ENCODE measurements around the gene CD37.
A peak's percentile ranks its signal among the peaks of the same experiment; 100 is the strongest.
"Not testable (repeated sequence)": the region's sequence is repeated elsewhere in the genome, so short reads cannot be mapped to it uniquely, and the experiment has no call there.

The CD37 gene, protein sequence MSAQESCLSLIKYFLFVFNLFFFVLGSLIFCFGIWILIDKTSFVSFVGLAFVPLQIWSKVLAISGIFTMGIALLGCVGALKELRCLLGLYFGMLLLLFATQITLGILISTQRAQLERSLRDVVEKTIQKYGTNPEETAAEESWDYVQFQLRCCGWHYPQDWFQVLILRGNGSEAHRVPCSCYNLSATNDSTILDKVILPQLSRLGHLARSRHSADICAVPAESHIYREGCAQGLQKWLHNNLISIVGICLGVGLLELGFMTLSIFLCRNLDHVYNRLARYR

DNA sequence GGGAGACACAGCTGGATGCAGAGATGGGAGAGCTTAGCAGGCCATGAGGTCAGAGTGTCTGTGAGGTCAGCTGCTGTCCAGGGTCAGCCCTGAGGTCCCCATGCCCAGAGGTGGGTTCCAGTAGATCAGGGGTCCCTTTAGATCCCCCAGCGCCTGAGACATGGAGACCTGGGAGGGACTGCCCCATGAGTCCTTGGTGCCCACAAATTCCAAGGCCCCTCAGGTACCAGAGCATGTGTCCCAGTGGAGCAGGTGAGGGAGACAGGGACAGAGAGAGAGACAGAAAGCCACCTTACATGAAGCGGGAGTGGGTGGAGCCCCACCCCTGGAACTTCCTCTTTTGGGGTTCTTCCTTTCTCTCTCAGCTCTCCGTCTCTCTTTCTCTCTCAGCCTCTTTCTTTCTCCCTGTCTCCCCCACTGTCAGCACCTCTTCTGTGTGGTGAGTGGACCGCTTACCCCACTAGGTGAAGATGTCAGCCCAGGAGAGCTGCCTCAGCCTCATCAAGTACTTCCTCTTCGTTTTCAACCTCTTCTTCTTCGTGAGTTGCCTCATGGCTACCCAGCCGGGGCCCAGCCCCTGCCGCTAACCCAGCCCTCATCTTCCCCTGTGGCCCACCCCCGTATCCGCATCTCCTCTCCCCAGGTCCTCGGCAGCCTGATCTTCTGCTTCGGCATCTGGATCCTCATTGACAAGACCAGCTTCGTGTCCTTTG is at the start of gene CD37:
CD37 (plus strand) TSS at position 336 of the 713 bp plus-strand sequence; CDS start at position 471, 135 bp downstream.
- Mint-ChIP-seq H3K27me3 (no peaks in the 10 kb centered on the region), H3K4me3 (peak within 1 kb of the TSS; percentile 93), H3K4me1 (ENCODE audit: low read depth) (peaks cover 80% of the 10 kb centered on the region), H3K27ac (peak within 1 kb of the TSS; percentile 95), H3K36me3 (ENCODE audit: low read depth) (peaks cover 43% of the 10 kb centered on the region), H3K9me3 (no peaks in the 10 kb centered on the region)
- intact Hi-C loops (cut with micrococcal nuclease), result no loop called here

DNA sequence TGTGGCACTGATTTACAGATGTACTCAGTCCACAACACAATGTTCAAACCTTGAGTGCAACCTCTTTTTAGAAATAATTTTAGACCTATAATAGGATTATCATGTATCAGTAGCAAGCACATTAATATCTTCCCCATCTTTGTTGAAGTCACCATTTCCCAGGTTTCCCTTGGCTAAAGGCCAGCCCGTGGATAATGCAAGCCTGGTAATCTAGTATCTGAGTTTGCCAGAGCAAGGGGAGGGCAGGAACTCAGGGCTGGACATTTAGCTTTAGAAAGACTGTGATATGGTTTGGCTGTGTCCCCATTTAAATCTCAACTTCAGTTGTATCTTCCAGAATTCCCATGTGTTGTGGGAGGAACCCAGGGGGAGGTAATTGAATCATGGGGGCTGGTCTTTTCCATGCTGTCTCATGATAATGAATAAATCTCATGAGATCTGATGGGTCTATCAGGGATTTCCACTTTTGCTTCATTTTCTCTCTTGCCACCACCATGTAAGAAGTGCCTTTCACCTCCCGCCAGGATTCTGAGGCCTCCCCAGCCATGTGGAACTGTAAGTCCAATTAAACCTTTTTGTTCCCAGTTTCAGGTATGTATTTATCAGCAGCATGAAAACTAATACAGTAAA is 48.0 kb upstream of the CD37 start:
- H3K4me1 Mint-ChIP-seq (ENCODE audit: low read depth), result no peaks in the 10 kb centered on the region
- no peaks in the 10 kb centered on the region for H3K36me3 Mint-ChIP-seq (ENCODE audit: low read depth)
- intact Hi-C loops (cut with micrococcal nuclease), result no loop called here
- no peaks in the 10 kb centered on the region for H3K9me3 Mint-ChIP-seq
- no peak overlapping the region for H3K27ac Mint-ChIP-seq
- peaks cover 12% of the 10 kb centered on the region for H3K27me3 Mint-ChIP-seq
- H3K4me3 Mint-ChIP-seq, result no peak overlapping the region

DNA sequence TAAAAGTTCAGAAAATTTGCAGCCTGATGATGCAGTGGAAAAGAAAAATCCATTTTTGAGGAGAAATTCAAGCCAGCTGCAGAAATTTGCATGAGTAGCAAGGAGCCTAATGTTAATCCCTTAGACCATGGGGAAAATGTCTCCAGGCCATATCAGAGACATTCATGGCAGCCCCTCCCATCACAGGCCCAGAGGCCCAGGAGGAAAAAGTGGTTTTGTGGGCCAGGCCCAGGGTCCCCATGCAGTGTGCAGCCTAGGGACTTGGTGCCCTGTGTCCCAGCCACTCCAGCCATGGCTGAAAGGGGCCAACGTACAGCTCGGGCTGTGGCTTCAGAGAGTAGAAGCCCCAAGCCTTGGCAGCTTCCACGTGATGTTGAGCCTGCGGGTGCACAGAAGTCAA is 47.0 kb upstream of the CD37 start:
- H3K36me3 Mint-ChIP-seq (ENCODE audit: low read depth); H3K4me3 Mint-ChIP-seq; H3K27ac Mint-ChIP-seq; intact Hi-C loops (cut with micrococcal nuclease); H3K9me3 Mint-ChIP-seq; H3K4me1 Mint-ChIP-seq (ENCODE audit: low read depth): not testable (repeated sequence)
- H3K27me3 Mint-ChIP-seq, result peaks cover 12% of the 10 kb centered on the region

DNA sequence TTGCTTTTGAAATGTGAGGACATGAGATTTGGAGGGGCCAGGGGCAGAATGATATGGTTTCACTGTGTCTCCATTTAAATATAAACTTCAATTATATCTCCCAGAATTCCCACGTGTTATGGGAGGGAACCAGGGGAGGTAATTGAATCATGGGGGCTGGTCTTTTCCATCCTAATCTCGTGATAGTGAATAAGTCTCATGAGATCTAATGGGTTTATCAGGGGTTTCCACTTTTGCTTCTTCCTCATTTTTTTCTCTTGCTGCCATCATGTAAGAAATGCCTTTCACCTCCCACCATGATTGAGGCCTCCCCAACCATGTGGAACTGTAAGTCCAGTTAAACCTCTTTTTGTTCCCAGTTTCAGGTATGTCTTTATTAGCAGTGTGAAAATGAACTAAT is 45.9 kb upstream of the CD37 start:
- intact Hi-C loops (cut with micrococcal nuclease); H3K4me1 Mint-ChIP-seq (ENCODE audit: low read depth); H3K27ac Mint-ChIP-seq; H3K36me3 Mint-ChIP-seq (ENCODE audit: low read depth); H3K4me3 Mint-ChIP-seq; H3K9me3 Mint-ChIP-seq: not testable (repeated sequence)
- H3K27me3 Mint-ChIP-seq, result peaks cover 12% of the 10 kb centered on the region

DNA sequence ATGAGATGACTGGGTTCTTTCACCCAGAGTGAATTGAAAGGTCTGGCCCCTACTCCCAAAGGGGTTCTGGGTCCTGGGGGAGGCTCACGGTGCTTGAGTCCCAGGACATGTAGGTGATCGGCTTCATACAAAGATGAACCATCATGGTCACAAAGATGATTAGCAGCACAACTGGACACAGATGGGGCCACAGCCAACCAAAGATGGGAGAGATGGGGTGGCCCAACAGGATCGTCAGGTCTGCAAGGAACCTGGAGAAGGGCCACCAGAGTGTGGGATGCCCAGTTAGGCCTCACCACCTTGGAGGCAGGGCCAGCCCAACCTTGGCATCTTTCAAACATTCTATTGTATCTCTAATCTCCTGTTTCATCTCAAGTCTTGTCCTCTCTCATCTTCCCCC is 44.7 kb upstream of the CD37 start:
- Mint-ChIP-seq H3K27me3 (peaks cover 9% of the 10 kb centered on the region), H3K9me3 (no peaks in the 10 kb centered on the region), H3K4me3 (no peak overlapping the region), H3K27ac (no peak overlapping the region), H3K36me3 (ENCODE audit: low read depth) (no peaks in the 10 kb centered on the region), H3K4me1 (ENCODE audit: low read depth) (no peaks in the 10 kb centered on the region)
- intact Hi-C loops (cut with micrococcal nuclease), result no loop called here

DNA sequence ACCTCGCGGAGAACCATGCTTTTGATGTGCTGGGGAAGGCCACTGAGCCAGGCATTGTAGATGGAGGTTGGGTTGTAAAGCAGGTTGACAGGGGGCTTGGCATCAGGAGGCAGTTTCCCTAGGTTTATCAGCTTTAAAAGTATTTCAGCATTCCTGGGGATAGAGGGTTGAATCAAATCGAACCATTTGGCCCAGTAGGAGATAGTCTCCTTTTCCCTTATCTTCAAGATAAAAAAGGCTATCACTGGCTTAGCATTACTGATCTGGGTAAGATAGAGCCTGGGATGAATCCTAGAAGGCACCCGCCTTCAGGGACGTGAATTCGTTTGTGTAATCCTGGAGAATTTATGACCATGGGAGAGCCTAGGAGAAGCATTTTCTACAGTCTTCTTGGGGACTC is 40.8 kb upstream of the CD37 start:
- H3K27ac Mint-ChIP-seq, result no peak overlapping the region
- H3K9me3 Mint-ChIP-seq, result no peaks in the 10 kb centered on the region
- no peak overlapping the region for H3K4me3 Mint-ChIP-seq
- peaks cover 11% of the 10 kb centered on the region for H3K27me3 Mint-ChIP-seq
- no peaks in the 10 kb centered on the region for H3K36me3 Mint-ChIP-seq (ENCODE audit: low read depth)
- no peaks in the 10 kb centered on the region for H3K4me1 Mint-ChIP-seq (ENCODE audit: low read depth)
- intact Hi-C loops (cut with micrococcal nuclease), result no loop called here

DNA sequence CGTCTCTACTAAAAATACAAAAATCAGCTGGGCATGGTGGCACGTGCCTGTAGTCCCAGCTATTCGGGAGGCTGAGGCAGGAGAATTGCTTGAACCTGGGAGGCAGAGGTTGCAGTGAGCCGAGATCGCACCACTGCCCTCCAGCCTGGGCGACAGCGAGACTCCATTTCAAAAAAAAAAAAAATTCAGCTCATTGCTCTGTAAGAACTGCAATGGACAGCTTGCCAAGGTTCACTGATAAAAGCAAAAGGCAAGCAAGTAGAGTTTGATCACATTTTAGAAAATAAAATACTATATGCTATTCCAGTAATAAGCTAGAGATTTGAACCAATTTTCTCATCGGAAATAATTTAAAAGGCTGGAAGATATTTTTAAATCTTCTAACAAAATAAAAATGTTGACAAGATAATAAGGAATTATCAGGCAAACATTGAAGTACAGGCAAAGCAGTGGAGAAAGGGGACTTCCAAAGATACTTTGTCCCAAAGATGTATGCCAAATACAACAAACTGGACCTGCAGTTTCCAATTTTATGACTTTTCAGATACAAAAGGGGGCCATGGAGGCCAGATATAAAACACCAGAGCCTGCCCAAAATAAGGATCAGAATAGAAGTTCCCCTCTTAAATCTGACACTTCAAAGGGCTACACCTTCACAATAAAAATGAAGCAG is 39.9 kb upstream of the CD37 start:
- Mint-ChIP-seq H3K4me1 (ENCODE audit: low read depth) (no peaks in the 10 kb centered on the region), H3K27ac (no peak overlapping the region), H3K36me3 (ENCODE audit: low read depth) (no peaks in the 10 kb centered on the region), H3K27me3 (peaks cover 13% of the 10 kb centered on the region), H3K9me3 (no peaks in the 10 kb centered on the region), H3K4me3 (no peak overlapping the region)
- intact Hi-C loops (cut with micrococcal nuclease), result no loop called here

DNA sequence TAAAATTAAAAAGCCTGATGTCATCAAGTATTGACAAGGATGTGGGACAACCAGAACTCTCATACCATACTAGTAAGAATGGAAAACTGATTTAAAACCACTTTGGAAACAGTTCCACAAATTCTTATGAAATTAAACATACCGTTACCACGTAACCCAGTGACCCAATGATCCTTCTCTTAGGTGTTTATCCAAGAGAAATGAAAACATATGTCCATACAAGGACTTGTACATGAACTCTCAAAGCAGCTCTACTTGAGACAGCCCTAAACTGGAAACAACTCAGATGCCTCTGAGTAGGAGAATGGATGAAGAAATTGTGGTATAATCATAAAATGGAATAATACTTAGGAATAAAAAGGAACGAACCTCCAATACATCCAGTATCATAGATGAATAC is 37.8 kb upstream of the CD37 start:
- intact Hi-C loops (cut with micrococcal nuclease), result no loop called here
- Mint-ChIP-seq H3K4me1 (ENCODE audit: low read depth) (no peaks in the 10 kb centered on the region), H3K27me3 (peaks cover 19% of the 10 kb centered on the region)

DNA sequence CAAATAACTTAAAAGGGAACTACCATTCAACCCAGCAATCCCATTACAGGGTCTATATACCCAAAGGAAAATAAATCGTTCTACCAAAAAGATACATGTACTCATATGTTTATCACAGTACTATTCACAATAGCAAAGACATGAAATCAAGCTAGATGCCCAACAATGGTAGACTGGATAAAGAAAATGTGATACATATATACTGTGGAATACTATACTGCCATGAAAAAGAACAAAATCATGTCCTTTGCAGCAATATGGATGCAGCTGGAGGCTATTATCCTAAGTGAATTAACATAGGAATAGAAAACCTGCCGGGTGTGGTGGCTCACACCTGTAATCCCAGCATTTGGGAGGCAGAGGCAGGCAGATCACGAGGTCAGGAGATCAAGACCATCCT is 36.6 kb upstream of the CD37 start:
- H3K36me3 Mint-ChIP-seq (ENCODE audit: low read depth); H3K4me3 Mint-ChIP-seq; H3K9me3 Mint-ChIP-seq; intact Hi-C loops (cut with micrococcal nuclease); H3K27ac Mint-ChIP-seq; H3K4me1 Mint-ChIP-seq (ENCODE audit: low read depth): not testable (repeated sequence)
- H3K27me3 Mint-ChIP-seq, result peaks cover 20% of the 10 kb centered on the region

More for the DNA sequence above, 37.8 kb upstream of the CD37 start:
- Mint-ChIP-seq H3K36me3 (ENCODE audit: low read depth) (no peaks in the 10 kb centered on the region), H3K9me3 (no peaks in the 10 kb centered on the region), H3K4me3 (no peak overlapping the region), H3K27ac (no peak overlapping the region)

DNA sequence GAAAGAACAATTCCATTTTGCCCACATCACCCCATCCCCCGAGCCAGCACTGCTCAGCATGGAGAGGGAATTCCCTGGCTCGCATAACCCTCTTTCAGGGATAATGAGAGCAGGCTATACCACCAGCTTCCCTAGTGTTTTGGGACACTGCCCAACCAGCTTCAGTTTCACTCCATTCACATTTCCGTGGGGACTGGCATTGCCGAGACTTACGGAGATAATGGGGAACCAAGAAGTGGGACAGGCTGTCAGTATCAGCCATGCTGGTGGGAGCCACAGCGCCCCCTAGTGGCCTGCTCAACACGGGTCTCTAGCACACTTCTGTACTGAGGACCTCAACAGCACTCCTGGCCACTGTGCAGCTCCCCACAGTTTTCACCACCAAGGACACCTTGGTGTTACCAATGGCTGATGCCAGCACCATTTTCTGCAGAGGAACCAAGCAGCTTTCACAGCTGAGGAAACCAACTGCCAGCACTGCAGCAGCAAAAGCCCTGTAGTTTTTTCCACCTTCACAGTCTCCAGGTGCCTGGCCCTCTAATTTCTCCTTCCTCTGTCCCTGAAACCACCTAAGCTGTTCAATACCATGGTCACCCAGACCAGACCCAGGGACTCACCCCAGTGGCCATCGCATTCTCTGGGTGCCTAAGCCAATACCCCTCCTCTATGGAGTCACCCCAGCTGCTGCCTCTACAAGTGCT is 33.9 kb upstream of the CD37 start:
- Mint-ChIP-seq H3K36me3 (ENCODE audit: low read depth) (no peaks in the 10 kb centered on the region), H3K9me3 (no peaks in the 10 kb centered on the region), H3K27ac (no peak overlapping the region), H3K4me1 (ENCODE audit: low read depth) (no peaks in the 10 kb centered on the region), H3K4me3 (no peak overlapping the region), H3K27me3 (peaks cover 20% of the 10 kb centered on the region)
- intact Hi-C loops (cut with micrococcal nuclease), result no loop called here

DNA sequence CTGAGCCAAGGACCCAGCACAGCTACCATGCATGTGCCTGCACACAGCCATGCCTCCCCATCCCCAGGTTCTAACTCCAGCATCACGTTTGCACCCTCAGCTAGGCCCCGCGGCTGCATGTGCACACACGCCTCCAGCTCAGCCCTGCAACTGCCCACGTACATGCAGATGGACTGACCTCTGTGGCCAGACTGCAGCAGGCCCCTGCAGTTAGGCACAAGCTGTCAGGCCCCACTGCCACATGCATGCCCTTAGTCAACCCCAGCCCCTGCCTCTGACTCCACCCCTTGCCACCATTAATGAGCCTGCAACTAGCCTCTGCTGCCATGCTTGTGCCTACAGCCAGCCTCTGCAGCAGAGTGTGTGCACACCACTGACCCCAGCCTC is 33.3 kb upstream of the CD37 start:
- intact Hi-C loops (cut with micrococcal nuclease), result no loop called here
- H3K4me3 Mint-ChIP-seq, result no peak overlapping the region
- H3K36me3 Mint-ChIP-seq (ENCODE audit: low read depth), result no peaks in the 10 kb centered on the region
- no peaks in the 10 kb centered on the region for H3K9me3 Mint-ChIP-seq
- peaks cover 20% of the 10 kb centered on the region for H3K27me3 Mint-ChIP-seq
- no peak overlapping the region for H3K27ac Mint-ChIP-seq
- H3K4me1 Mint-ChIP-seq (ENCODE audit: low read depth), result no peaks in the 10 kb centered on the region

DNA sequence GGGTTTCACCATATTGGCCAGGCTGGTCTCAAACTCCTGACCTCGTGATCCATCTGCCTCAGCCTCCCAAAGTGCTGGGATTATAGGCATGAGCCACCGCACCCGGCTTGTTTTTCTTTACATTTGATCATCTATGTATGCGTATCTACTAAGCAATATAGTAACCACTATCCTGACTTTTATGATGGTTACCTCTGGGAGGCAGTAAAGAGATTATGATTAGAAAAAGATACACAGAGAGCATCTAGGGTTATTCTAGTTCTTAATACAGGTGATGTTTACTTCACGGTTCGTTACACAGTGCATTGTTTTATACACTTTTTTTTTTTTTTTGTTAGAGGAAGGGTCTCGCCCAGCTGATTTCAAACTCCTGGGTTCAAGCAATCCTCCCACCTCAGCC is 28.5 kb upstream of the CD37 start:
- H3K9me3 Mint-ChIP-seq; intact Hi-C loops (cut with micrococcal nuclease); H3K4me3 Mint-ChIP-seq; H3K36me3 Mint-ChIP-seq (ENCODE audit: low read depth); H3K27ac Mint-ChIP-seq; H3K27me3 Mint-ChIP-seq: not testable (repeated sequence)
- peaks cover 25% of the 10 kb centered on the region for H3K4me1 Mint-ChIP-seq (ENCODE audit: low read depth)

DNA sequence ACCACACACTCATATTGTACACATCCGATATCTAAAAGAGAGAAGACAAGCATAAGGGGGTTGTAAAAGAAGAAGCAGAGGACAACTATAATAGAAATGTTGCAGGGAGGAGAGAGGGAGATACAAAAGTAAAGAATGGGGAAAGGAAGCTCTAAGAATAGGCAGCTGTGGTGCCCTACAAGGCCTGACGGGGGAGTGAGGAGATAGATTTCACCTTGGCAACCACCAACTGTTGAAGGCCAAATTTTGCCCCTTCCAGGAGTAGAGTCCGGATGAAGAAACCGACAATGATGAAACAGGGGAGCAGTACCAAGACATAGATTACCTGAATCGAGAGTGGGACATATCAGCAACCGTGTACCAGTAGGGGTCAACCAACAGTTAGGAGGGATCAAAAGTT is 26.1 kb upstream of the CD37 start:
- Mint-ChIP-seq H3K4me3 (no peak overlapping the region), H3K9me3 (no peaks in the 10 kb centered on the region), H3K27ac (no peak overlapping the region), H3K4me1 (ENCODE audit: low read depth) (peaks cover 25% of the 10 kb centered on the region), H3K27me3 (peaks cover 3% of the 10 kb centered on the region), H3K36me3 (ENCODE audit: low read depth) (no peaks in the 10 kb centered on the region)
- intact Hi-C loops (cut with micrococcal nuclease), result no loop called here

DNA sequence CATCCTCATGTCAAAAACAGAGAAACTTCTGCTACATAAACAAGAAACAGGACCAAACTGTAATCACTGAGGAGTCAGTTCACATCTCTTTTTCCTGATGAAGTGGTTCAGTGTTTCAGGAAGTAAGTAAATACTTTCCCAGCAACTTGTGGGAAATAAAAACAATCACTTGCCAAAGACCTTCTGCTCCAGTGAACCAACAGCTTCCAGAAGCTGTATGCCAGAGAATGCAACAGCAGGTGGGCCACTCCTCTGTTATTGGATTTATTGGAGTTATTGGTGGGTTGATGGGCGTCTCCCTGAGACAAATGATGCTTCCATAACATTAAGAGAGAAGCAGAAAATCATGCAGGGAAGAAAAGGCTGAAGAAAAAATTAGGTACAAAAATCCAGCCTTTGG is 20.1 kb upstream of the CD37 start:
- Mint-ChIP-seq H3K27me3 (no peaks in the 10 kb centered on the region), H3K27ac (no peak overlapping the region), H3K9me3 (peaks cover 27% of the 10 kb centered on the region), H3K4me3 (no peak overlapping the region), H3K36me3 (ENCODE audit: low read depth) (no peaks in the 10 kb centered on the region), H3K4me1 (ENCODE audit: low read depth) (peaks cover 14% of the 10 kb centered on the region)
- intact Hi-C loops (cut with micrococcal nuclease), result no loop called here

Data from dendritic cell treated with granulocyte-macrophage colony-stimulating factor and Interleukin-4, amounts not matched to agents 40 ng/mL and 50 ng/mL, for 4 days (primary cell).